Mucosa of descending colon (tissue), 3 donors: ENCODE results near the gene CAMK4. TPM values are rescaled to one million over a fixed set of nuclear protein-coding genes. Genes with fewer than 3 reads are reported as not detected.

Experiments
- ATAC-seq: fragments of 200-7000 bp; cut with Tn5 transposase; one replicate; pipeline ENCODE4 v1.9.1; 2020; ENCODE audit warnings: mild to moderate bottlenecking, moderate library complexity
- DNase-seq, 3 donors: peaks; one replicate each; pipeline ENCODE4 v3.0.0-alpha.2; 2020
- H3K36me3 ChIP-seq: fragments of 200-600 bp; one replicate; pipeline ENCODE4 v1.8.0; 2021; ENCODE audit warnings: low read depth, mild to moderate bottlenecking
- H3K4me1 ChIP-seq: fragments of 200-600 bp; one replicate; pipeline ENCODE4 v1.8.0; 2021; ENCODE audit warnings: low read depth, mild to moderate bottlenecking
- H3K4me3 ChIP-seq: fragments of 200-600 bp; one replicate; pipeline ENCODE4 v1.8.0; 2021; ENCODE audit warnings: mild to moderate bottlenecking
- H3K9me3 ChIP-seq: fragments of 200-600 bp; one replicate; pipeline ENCODE4 v1.8.0; 2021; ENCODE audit warnings: mild to moderate bottlenecking
- CTCF ChIP-seq: fragments of 200-600 bp; IDR thresholded peaks from one replicate; pipeline ENCODE4 v1.8.0; 2022; ENCODE audit warnings: antibody characterized with exemption, mild to moderate bottlenecking
- intact Hi-C, 2 donors: fragments of 100-400 bp; cut with DNase I in 1 of 2; cut with micrococcal nuclease in 1 of 2; formaldehyde crosslinking; loops; one replicate each; pipeline versions ENCODE4 v1.11.0 to v1.11.1; 2022; cut with DNase I, micrococcal nuclease
- total RNA-seq, 3 donors: library from RNA; stranded (reverse); fragmentation: NEBNext Ultra II Directional in 2 of 3; extraction: Animal tissue kit (Norgen Biotek cat#: 25700) in 2 of 3; gene quantifications; one replicate each; pipeline versions ENCODE4 v1.2.1 to v1.2.4, GENCODE V29; 2021 to 2023
- donor health status: DM: no; HTN: no; CAD: no; lungs with moderate emphysema.
- donor health status: DM: no; HTN: no; CAD: no.
- donor health status: DM: no; HTN: yes; CAD: no.

Gene CAMK4
- total RNA-seq, 3 donors from 2014 or later, result 2.0 to 5.5 (median 4.0) TPM

DNA sequence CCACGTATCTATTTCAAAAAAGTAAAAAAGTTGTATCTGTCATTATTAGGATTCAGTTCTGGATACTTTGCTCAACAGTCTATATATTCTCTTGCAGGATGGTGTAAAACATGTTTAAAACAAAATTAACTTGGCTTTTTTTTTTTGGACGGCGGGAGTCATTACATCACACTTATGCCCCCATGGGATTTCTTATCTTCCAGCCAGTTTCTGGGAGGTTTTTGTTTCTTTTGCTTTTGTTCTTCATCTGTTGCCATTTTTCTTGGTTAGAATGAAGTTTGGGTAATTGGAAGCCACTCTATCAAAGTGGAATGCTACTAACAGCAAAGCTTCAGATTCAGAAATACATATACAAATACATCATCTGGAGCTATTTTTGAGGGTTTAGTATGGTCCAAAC, 289.9 kb downstream of the CAMK4 start:
- no peak for TF ChIP-seq CTCF
- no peaks in the 10 kb centered on the region for H3K9me3 ChIP-seq
- peaks cover 23% of the 10 kb centered on the region for H3K4me1 ChIP-seq
- DNase-seq (no peak), ATAC-seq (no peak)
- H3K36me3 ChIP-seq, result no peaks in the 10 kb centered on the region
- intact Hi-C loops, result no loop called here
- no peak overlapping the region for H3K4me3 ChIP-seq

- ATAC-seq, result no peak
- Histone ChIP-seq H3K4me1 (peaks cover 4% of the 10 kb centered on the region), H3K36me3 (no peaks in the 10 kb centered on the region), H3K9me3 (no peaks in the 10 kb centered on the region), H3K4me3 (no peak overlapping the region)
- TF ChIP-seq CTCF, result no peak
- no peak for DNase-seq
- intact Hi-C loops, result no loop called here
These were observed 293.8 kb downstream of the CAMK4 start for GRCh38 chr5:111517853-111518501.

DNA sequence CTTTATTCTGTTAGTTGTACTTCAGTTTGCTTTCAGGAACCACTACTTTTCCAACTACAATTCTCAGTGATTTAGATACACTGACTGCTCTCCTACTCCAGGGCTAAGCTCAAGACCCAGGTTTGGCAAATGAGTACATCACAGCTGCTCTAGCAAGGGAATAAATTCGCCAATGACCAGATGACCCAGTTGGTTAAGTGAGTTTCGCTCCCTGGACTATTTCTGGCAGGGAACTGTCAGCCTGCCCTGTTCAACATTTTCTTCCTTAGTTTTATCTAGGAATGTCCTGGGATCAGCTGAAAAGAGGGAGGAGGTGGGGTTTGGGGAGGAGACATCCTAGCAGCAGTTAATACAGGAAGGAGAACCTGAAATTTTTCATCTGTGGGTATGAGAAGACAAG, 294.6 kb downstream of the CAMK4 start:
- no peak for DNase-seq
- no peak for TF ChIP-seq CTCF
- Histone ChIP-seq H3K4me1 (no peaks in the 10 kb centered on the region), H3K9me3 (no peaks in the 10 kb centered on the region), H3K4me3 (no peak overlapping the region), H3K36me3 (no peaks in the 10 kb centered on the region)
- intact Hi-C loops, result no loop called here
- ATAC-seq, result no peak

DNA sequence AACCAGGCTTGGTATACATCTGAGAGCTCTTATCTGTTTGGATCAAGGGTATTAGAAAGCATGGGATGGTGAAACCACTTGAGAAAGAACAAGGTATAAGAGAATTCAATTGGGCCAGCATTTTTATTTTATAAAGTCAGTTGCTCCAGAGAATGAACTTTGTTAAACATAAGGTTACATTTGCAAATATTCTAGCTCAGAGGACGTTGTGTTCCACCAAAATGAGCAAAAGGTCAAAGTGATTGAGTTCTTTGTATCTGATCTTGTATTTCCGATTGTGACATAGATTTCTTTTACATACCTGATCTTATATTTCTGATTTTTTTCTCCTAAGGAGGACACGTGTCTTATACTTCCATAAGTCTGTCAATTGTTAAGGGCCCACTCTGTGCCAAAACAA, 296.7 kb downstream of the CAMK4 start:
- TF ChIP-seq CTCF, result no peak
- no peak for ATAC-seq
- no peaks in the 10 kb centered on the region for H3K4me1 ChIP-seq
- H3K36me3 ChIP-seq, result no peaks in the 10 kb centered on the region
- intact Hi-C loops, result no loop called here
- H3K4me3 ChIP-seq, result no peak overlapping the region
- H3K9me3 ChIP-seq, result no peaks in the 10 kb centered on the region
- no peak for DNase-seq

DNA sequence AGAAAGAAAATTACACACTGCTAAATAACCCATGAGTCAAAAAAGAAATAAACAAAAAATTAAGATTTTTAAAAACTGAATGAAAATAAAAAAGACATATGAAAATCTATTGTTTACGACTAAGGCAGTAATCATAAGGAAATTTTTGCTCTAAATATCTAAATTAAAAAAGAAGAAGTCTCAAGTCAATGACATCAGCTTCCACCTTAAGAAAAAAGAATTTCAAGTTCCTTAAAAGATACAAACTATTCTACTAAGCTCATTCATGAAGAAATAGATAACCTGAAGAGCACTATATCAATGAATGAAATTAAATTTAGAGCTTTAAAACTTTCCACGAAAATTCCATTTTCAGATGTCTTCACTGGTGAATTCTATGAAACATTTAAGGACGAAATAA, 303.9 kb downstream of the CAMK4 start:
- no peak for ATAC-seq
- Histone ChIP-seq H3K4me3 (no peak overlapping the region), H3K4me1 (no peaks in the 10 kb centered on the region), H3K9me3 (no peaks in the 10 kb centered on the region), H3K36me3 (no peaks in the 10 kb centered on the region)
- intact Hi-C loops, result no loop called here
- no peak for TF ChIP-seq CTCF
- no peak for DNase-seq

DNA sequence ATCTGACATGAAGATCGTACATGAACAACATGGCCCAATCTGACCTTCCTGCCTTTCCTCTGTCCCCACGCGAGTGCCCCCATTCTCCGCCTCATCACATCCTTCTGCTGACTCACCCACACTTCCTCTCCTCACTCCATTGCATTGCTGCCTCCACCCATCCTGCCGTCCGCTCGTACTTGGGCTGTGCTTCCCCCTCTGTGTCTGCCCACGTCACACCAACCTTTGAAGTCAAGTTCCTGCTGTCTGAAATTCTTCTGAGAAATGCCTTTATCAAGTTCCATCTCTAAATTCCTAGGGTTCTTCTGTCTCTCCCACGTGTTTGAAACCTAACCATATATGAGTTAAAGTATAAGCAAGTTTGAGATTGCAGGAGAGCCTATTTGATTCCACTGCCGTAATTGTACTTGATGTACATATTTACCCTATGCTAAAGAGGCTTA, 306.1 kb downstream of the CAMK4 start:
- Histone ChIP-seq H3K36me3 (no peaks in the 10 kb centered on the region), H3K4me1 (no peaks in the 10 kb centered on the region), H3K9me3 (no peaks in the 10 kb centered on the region), H3K4me3 (no peak overlapping the region)
- intact Hi-C loops, result no loop called here
- ATAC-seq (peak; percentile 99), DNase-seq (peak; percentile 51 to 81 (median 56))
- no peak for TF ChIP-seq CTCF
